ENCODE results near the gene LRP11.

GRCh38 chr6:149852180-149852579 lies 12.0 kb downstream of the LRP11 start:
- TF ChIP-seq CTCF (conservative IDR thresholded peaks at IDR 0.05; ENCODE audit: low read length) (no peak), EZH2phosphoT487 (IDR thresholded peaks at IDR 0.05; ENCODE audit: borderline replicate concordance, low read depth, low read length) (no peak)

Measured in OCI-LY7 (cell line).